Measurements from ENCODE around the gene MOK.

GRCh38 chr14:102323102-102323501 is 18.1 kb upstream of the MOK start:
- peak; percentile 81 for TF ChIP-seq CTCF (conservative IDR thresholded peaks at IDR 0.05)
- TF ChIP-seq ZFX (IDR thresholded peaks at IDR 0.05): no peak

All from C4-2B (cell line).